H1 (cell line): ENCODE results near the gene RPTN. TPM values are rescaled to one million over a fixed set of nuclear protein-coding genes. Genes with fewer than 3 reads are reported as not detected.
"Not testable (repeated sequence)": the region's sequence is repeated elsewhere in the genome, so short reads cannot be mapped to it uniquely, and the experiment has no call there.

Source experiments
- CTCF ChIA-PET: fragments of 300-600 bp; sonication (Branson Sonifier 250); formaldehyde crosslinking; loops from one replicate; lab custom pipeline; 2021; ENCODE audit not compliant: partially characterized antibody; lab: Charles Lee
- POLR2A ChIA-PET: fragments of 300-600 bp; sonication (Branson Sonifier 250); formaldehyde crosslinking; loops from one replicate; lab custom pipeline; 2021; ENCODE audit warnings: inconsistent platforms; ENCODE audit not compliant: partially characterized antibody; lab: Charles Lee
- DNase-seq, 2 experiments: peaks; one replicate each; pipeline versions ENCODE4 v3.0.0 to v3.0.0-alpha.2; 2010 to 2022; ENCODE audit warnings: low spot score in 2 of 2, low read depth in 1 of 2, mixed read lengths in 1 of 2
- FAIRE-seq: peaks from 2 replicates; lab custom pipeline; 2011; peaks lifted over from hg19 to GRCh38; lab: Jason Lieb, UNC
- H2AFZ ChIP-seq: 2 replicates; pipeline ENCODE4 v1.8.1; 2012; ENCODE audit warnings: low read length, inconsistent platforms
- H2AK5ac ChIP-seq: 2 replicates; pipeline ENCODE4 v1.6.1; 2013; ENCODE audit warnings: low read depth, low read length
- H2BK120ac ChIP-seq: replicated peaks from 2 replicates; pipeline ENCODE3; 2013; ENCODE audit warnings: low read depth, low read length, inconsistent platforms
- H2BK12ac ChIP-seq: 2 replicates; pipeline ENCODE4 v1.6.1; 2013; ENCODE audit warnings: low read depth, low read length
- H2BK15ac ChIP-seq: 2 replicates; pipeline ENCODE4 v1.6.1; 2013; ENCODE audit warnings: low read length
- H2BK20ac ChIP-seq: 2 replicates; pipeline ENCODE4 v1.6.1; 2013; ENCODE audit warnings: low read length
- H2BK5ac ChIP-seq: 2 replicates; pipeline ENCODE4 v1.6.1; 2013; ENCODE audit warnings: low read depth, low read length
- H3K14ac ChIP-seq: 2 replicates; pipeline ENCODE4 v1.6.1; 2013; ENCODE audit warnings: inconsistent platforms; ENCODE audit not compliant: insufficient read length
- H3K18ac ChIP-seq: 2 replicates; pipeline ENCODE4 v1.6.1; 2013; ENCODE audit warnings: low read length; ENCODE audit errors: extremely low read depth
- H3K23ac ChIP-seq: 2 replicates; pipeline ENCODE4 v1.6.1; 2013; ENCODE audit warnings: inconsistent platforms; ENCODE audit not compliant: insufficient read length
- H3K23me2 ChIP-seq: 2 replicates; pipeline ENCODE4 v1.6.1; 2013; ENCODE audit warnings: low read depth, low read length
- H3K27ac ChIP-seq: 2 replicates; pipeline ENCODE4 v1.6.1; 2011; ENCODE audit warnings: low read depth, low read length, inconsistent platforms
- H3K27me3 ChIP-seq, 4 experiments: replicated peaks in 1 of 4; 1 replicate in 1 of 4; 2 replicates in 3 of 4; pipeline versions ENCODE4 v1.6.1 to v1.8.1; 2011 to 2013; ENCODE audit warnings: low read length in 3 of 4, mild to moderate bottlenecking in 3 of 4, inconsistent platforms in 2 of 4, mixed read lengths in 2 of 4, moderate library complexity in 1 of 4; ENCODE audit not compliant: control insufficient read depth in 3 of 4, insufficient read depth in 3 of 4; ENCODE audit errors: extremely low read depth in 1 of 4
- H3K36me3 ChIP-seq, 4 experiments: 2 replicates each; pipeline versions ENCODE4 v1.6.1 to v1.8.1; 2011 to 2013; ENCODE audit warnings: mild to moderate bottlenecking in 4 of 4, low read length in 3 of 4, moderate library complexity in 2 of 4, control low read depth in 1 of 4, inconsistent platforms in 1 of 4; ENCODE audit not compliant: insufficient read depth in 4 of 4, control insufficient read depth in 2 of 4
- H3K4ac ChIP-seq: replicated peaks from 2 replicates; pipeline ENCODE3; 2013; ENCODE audit warnings: low read length, low read depth, mixed read lengths, inconsistent platforms; ENCODE audit not compliant: insufficient read length
- H3K4me1 ChIP-seq, 4 experiments: replicated peaks in 1 of 4; 1 replicate in 1 of 4; 2 replicates in 3 of 4; pipeline versions ENCODE4 v1.6.1 to v1.8.1; 2011 to 2013; ENCODE audit warnings: low read length in 3 of 4, inconsistent platforms in 2 of 4, mixed read lengths in 1 of 4; ENCODE audit not compliant: insufficient read depth in 4 of 4, control insufficient read depth in 3 of 4
- H3K4me2 ChIP-seq, 2 experiments: 2 replicates each; pipeline versions ENCODE4 v1.6.1 to v1.8.1; 2011 to 2013; ENCODE audit warnings: low read depth in 2 of 2, low read length in 2 of 2, control low read depth in 1 of 2, inconsistent platforms in 1 of 2, mild to moderate bottlenecking in 1 of 2; ENCODE audit not compliant: insufficient read depth in 1 of 2
- H3K4me3 ChIP-seq, 4 experiments: fragments of 200-600, 300-600 bp in 1 of 4; sonication (generic), shearing (Covaris generic), sonication (Bioruptor Twin) in 1 of 4; 2 replicates each; pipeline versions ENCODE4 v1.5.1 to v1.8.1; 2011 to 2016; ENCODE audit warnings: low read length in 4 of 4, low read depth in 3 of 4, control low read depth in 2 of 4, inconsistent platforms in 2 of 4, mild to moderate bottlenecking in 2 of 4, mixed read lengths in 1 of 4, moderate library complexity in 1 of 4; ENCODE audit not compliant: insufficient read depth in 2 of 4; ENCODE audit errors: extremely low read depth in 1 of 4
- H3K56ac ChIP-seq: replicated peaks from 2 replicates; pipeline ENCODE3; 2013; ENCODE audit warnings: low read depth, mild to moderate bottlenecking, mixed read lengths, low read length, inconsistent platforms; ENCODE audit not compliant: insufficient read length
- H3K79me1 ChIP-seq: 2 replicates; pipeline ENCODE4 v1.6.1; 2013; ENCODE audit warnings: low read depth, low read length, control low read depth
- H3K79me2 ChIP-seq, 2 experiments: 2 replicates each; pipeline versions ENCODE4 v1.6.1 to v1.8.1; 2012 to 2013; ENCODE audit warnings: low read length in 2 of 2, mild to moderate bottlenecking in 2 of 2, inconsistent platforms in 1 of 2; ENCODE audit not compliant: insufficient read depth in 2 of 2, control insufficient read depth in 1 of 2
- H3K9ac ChIP-seq, 4 experiments: replicated peaks in 1 of 4; 1 replicate in 1 of 4; 2 replicates in 3 of 4; pipeline versions ENCODE4 v1.6.1 to v1.8.1; 2011 to 2013; ENCODE audit warnings: low read depth in 3 of 4, low read length in 3 of 4, control low read depth in 2 of 4, mild to moderate bottlenecking in 2 of 4, moderate library complexity in 2 of 4, inconsistent platforms in 1 of 4; ENCODE audit errors: extremely low read depth in 1 of 4
- H3K9me3 ChIP-seq, 2 experiments: 2 replicates each; pipeline versions ENCODE4 v1.6.1 to v1.8.1; 2012 to 2013; ENCODE audit warnings: mild to moderate bottlenecking in 2 of 2, moderate library complexity in 2 of 2, control low read depth in 1 of 2, inconsistent platforms in 1 of 2, low read depth in 1 of 2, low read length in 1 of 2, mixed read lengths in 1 of 2; ENCODE audit not compliant: insufficient read depth in 2 of 2
- H4K20me1 ChIP-seq, 2 experiments: replicated peaks in 1 of 2; 2 replicates each; pipeline versions ENCODE3 to v1.8.1; 2011 to 2013; ENCODE audit warnings: inconsistent platforms in 2 of 2, low read length in 2 of 2, mild to moderate bottlenecking in 1 of 2; ENCODE audit not compliant: insufficient read depth in 2 of 2, control insufficient read depth in 1 of 2
- H4K5ac ChIP-seq: 2 replicates; pipeline ENCODE4 v1.6.1; 2013; ENCODE audit warnings: low read length, low read depth, mixed read lengths, inconsistent platforms; ENCODE audit not compliant: insufficient read length
- H4K8ac ChIP-seq: 2 replicates; pipeline ENCODE4 v1.8.0; 2013; ENCODE audit warnings: mild to moderate bottlenecking, moderate library complexity, low read length, inconsistent platforms; ENCODE audit not compliant: insufficient read depth; ENCODE audit errors: extremely low read depth
- H4K91ac ChIP-seq: replicated peaks from 2 replicates; pipeline ENCODE3; 2013; ENCODE audit warnings: low read length, mixed read lengths, inconsistent platforms; ENCODE audit not compliant: insufficient read length
- WGBS, 2 experiments: shearing (Covaris generic) in 1 of 2; methylation state at CpG; one replicate each; pipeline versions ENCODE4 v1.1.6 to v1.1.7; 2013 to 2015; ENCODE audit warnings: low lambda C conversion rate in 2 of 2, mixed read lengths in 2 of 2, inconsistent platforms in 1 of 2, low coverage in 1 of 2, missing lambda C conversion rate in 1 of 2; ENCODE audit not compliant: insufficient replicate concordance in 2 of 2, insufficient coverage in 1 of 2, insufficient read length in 1 of 2; ENCODE audit errors: extremely low coverage in 1 of 2, missing lambda C conversion rate in 1 of 2; 5-methylcytosine and 5-hydroxymethylcytosine counted together
- polyA plus RNA-seq, 7 experiments: library from polyadenylated mRNA; depleted of rRNA in 3 of 7; stranded (reverse) in 5 of 7; unstranded in 2 of 7; fragments of >200 nt in 5 of 7; fragments of 200-250 nt in 2 of 7; gene quantifications; 1 replicate in 5 of 7; 2 replicates in 1 of 7; 4 replicates in 1 of 7; pipeline versions ENCODE4 v1.2.1 to v1.2.3, GENCODE V29; 2011 to 2013; ENCODE audit warnings: missing spikeins in 2 of 7, mixed read lengths in 2 of 7
- total RNA-seq: library from RNA; stranded (reverse); fragmentation: NEBNext Ultra II Directional; extraction: Animal tissue kit (Norgen Biotek cat#: 25700); gene quantifications from 2 replicates; pipeline ENCODE4 v1.2.1, GENCODE V29; 2021

Gene RPTN
- total and polyA plus RNA-seq, 2 of the 8 experiments (the other 6 are each of a cell fraction or from before 2014, with no cell fraction given) = not detected

GRCh38 chr1:152144674-152145183 lies 14.3 kb downstream of the RPTN start:
- 81% methylated on average over 8 of the region's 25 CpGs; no CpG with 5 or more reads in 1 of the 2 experiments for WGBS, 2 experiments
- CTCF ChIA-PET = not testable (repeated sequence)

More at GRCh38 chr1:152144674-152145183, 14.3 kb downstream of the RPTN start:
- H3K79me2 ChIP-seq, H3K79me1 ChIP-seq, H3K18ac ChIP-seq, H2BK5ac ChIP-seq, H3K9ac ChIP-seq, H3K23ac ChIP-seq, H3K4me3 ChIP-seq, H4K91ac ChIP-seq, H3K56ac ChIP-seq, FAIRE-seq, H3K4ac ChIP-seq, H4K8ac ChIP-seq, DNase-seq, H2AK5ac ChIP-seq, H3K14ac ChIP-seq, H2BK120ac ChIP-seq, H2BK20ac ChIP-seq, H2BK15ac ChIP-seq, POLR2A ChIA-PET, H2AFZ ChIP-seq, H3K4me2 ChIP-seq, H3K36me3 ChIP-seq, H4K5ac ChIP-seq, H3K23me2 ChIP-seq, H3K4me1 ChIP-seq, H3K27me3 ChIP-seq, H4K20me1 ChIP-seq, H2BK12ac ChIP-seq, H3K27ac ChIP-seq: not testable (repeated sequence)
- peaks cover 44 to 58% of the 10 kb centered on the region in 2 experiments for H3K9me3 ChIP-seq
